C4-2B (cell line): ENCODE measurements around the gene SEMG2.

Experiments
- CTCF ChIP-seq: fragments of 450-650 bp; conservative IDR thresholded peaks from 2 replicates; pipeline ENCODE4 v1.5.1; 2017; ENCODE audit warnings: mild to moderate bottlenecking
- ZFX ChIP-seq: fragments of 450-650 bp; IDR thresholded peaks from 2 replicates; pipeline ENCODE4 v1.6.1; 2017

DNA sequence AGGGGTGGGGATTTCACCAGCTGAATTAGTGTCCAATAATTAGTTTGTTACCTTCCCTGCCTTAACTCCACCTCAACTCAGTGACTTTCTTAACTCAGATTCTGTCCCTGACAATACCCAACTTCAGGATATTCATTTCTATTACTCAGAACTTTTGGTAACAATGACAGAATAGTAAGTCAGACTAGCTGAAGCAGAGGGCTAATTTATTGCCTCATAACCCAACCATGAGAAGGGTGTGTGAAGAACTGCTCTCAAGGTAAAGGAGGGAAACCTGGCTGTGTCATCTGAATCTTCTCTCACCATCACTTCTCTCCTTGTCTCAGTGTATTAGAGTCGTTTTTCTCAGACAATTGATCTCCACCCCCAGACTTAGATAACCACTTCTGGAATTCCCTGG lies 47.7 kb upstream of the SEMG2 start:
- TF ChIP-seq CTCF (no peak), ZFX (no peak)
